ENCODE measurements around the gene AMMECR1.

Gene AMMECR1

DNA sequence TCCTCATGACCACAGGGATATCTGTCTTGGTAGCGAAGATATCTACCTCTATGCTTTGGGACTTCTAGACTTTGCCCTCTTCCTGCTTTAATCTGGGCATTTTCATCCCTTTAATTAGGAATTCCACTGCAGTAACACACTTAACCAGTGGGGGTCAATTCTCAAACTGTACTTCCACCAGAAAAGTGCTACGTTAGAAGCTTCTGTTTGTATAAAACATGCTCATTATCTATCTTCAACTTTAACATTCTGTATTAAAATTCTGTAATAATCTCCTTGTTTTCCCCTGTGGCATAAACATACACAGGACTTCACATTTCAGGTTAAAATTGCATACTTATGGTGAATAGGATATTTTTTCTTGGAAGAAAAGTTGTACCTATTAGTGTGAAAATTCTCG lies 105.6 kb downstream of the AMMECR1 start:
- TF ChIP-seq, protein P1, sequence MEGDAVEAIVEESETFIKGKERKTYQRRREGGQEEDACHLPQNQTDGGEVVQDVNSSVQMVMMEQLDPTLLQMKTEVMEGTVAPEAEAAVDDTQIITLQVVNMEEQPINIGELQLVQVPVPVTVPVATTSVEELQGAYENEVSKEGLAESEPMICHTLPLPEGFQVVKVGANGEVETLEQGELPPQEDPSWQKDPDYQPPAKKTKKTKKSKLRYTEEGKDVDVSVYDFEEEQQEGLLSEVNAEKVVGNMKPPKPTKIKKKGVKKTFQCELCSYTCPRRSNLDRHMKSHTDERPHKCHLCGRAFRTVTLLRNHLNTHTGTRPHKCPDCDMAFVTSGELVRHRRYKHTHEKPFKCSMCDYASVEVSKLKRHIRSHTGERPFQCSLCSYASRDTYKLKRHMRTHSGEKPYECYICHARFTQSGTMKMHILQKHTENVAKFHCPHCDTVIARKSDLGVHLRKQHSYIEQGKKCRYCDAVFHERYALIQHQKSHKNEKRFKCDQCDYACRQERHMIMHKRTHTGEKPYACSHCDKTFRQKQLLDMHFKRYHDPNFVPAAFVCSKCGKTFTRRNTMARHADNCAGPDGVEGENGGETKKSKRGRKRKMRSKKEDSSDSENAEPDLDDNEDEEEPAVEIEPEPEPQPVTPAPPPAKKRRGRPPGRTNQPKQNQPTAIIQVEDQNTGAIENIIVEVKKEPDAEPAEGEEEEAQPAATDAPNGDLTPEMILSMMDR (IDR thresholded peaks at IDR 0.05; ENCODE audit: extremely low read depth, missing control alignments): no peak
- DNase-seq (ENCODE audit: low spot score): no peak

DNA sequence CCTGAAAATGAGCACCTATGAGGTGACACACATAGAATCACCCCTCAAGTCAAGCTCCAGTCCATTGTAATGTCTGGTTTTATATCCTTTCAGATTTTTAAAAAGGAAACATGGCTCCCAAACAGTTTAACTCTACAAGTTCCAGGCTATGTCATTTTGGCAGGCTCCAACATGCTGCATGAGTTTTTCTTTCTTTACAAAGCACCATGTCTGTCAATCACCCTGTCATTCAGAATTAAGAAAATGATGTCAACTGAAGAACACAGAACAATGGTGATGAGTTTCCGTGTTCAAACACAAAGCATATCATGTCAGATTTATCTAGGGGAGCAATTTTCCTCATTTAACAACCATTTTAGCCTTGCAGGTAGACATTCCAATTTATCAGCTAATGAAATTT lies 106.5 kb downstream of the AMMECR1 start:
- TF ChIP-seq, protein P1 (IDR thresholded peaks at IDR 0.05; ENCODE audit: extremely low read depth, missing control alignments): no peak
- DNase-seq (ENCODE audit: low spot score): no peak

DNA sequence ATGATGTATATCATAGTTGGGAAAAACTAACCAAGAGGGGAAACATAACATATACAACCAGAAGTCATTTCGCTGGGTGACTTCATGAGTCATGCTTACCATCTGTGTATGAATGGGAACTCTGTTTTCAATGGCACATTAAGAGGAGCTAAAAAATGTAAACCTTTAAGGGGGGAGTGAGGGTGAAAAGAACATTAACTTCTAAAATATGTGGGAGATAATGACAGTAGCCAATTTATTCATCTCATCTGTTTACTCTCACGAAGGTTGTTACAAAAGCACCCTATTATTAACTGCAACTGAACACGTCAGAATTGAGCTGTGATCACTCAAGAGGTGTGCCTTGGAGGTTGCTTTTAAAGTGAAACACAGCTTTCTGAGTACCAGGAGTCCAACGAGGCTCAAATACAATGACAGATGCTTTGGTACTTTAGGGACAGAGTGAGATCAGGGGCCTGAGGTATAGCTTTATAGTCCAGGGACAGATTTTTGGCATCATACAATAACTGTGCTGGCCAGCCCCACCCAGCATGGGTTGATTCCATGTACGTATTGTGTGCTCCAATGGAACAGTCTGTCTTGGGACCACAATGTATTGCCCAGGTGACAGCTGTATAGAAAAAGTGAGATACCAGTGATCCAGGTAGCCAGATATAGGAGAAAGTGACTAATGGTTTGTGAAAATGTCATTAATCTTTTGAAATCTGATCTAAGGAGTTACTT lies 107.3 kb downstream of the AMMECR1 start:
- TF ChIP-seq, protein P1 (IDR thresholded peaks at IDR 0.05; ENCODE audit: extremely low read depth, missing control alignments): no peak
- DNase-seq (ENCODE audit: low spot score): no peak

DNA sequence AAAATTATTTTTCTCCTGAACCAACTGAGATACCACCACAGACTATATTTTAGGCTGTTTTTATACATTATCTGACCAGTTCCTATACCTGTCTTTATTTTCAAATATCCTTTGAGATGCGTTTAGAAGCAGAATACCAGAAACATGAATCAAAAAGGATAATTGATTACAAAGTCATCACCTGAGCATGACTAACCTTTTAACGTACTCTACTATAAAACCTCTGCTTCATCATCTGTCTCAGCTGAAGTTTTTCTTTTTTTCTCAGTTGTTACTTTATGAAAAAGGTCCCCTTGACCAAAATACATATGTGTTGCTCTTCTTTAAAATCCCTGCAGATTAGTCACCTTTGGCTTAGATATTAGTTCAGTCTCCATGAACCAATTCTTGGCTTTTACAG lies 109.8 kb downstream of the AMMECR1 start:
- TF ChIP-seq, protein P1 (IDR thresholded peaks at IDR 0.05; ENCODE audit: extremely low read depth, missing control alignments): no peak
- DNase-seq (ENCODE audit: low spot score): no peak

- no peak for DNase-seq (ENCODE audit: low spot score)
- TF ChIP-seq, protein P1 (IDR thresholded peaks at IDR 0.05; ENCODE audit: extremely low read depth, missing control alignments): no peak
Observed at GRCh38 chrX:110204986-110205385, 112.9 kb downstream of the AMMECR1 start.

DNA sequence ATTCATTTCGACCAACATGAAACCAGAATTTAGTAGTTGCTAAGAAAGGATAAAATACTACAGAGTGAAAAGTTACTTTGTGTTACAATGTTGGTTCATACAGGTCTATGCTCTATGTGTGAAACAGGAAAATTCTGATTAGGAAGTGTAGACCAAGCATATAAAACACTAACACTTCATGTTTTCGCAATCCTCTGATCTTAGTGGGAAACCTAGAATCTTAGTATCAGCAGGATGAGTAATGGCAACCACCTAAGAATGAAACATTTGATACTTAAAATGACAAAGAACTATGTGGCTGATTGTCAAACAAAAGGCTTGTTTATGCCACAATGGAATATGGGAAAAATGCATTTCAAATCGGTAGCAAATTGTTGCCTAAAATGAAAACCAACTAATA lies 116.1 kb downstream of the AMMECR1 start:
- DNase-seq (ENCODE audit: low spot score): no peak
- TF ChIP-seq, protein P1 (IDR thresholded peaks at IDR 0.05; ENCODE audit: extremely low read depth, missing control alignments): no peak

DNA sequence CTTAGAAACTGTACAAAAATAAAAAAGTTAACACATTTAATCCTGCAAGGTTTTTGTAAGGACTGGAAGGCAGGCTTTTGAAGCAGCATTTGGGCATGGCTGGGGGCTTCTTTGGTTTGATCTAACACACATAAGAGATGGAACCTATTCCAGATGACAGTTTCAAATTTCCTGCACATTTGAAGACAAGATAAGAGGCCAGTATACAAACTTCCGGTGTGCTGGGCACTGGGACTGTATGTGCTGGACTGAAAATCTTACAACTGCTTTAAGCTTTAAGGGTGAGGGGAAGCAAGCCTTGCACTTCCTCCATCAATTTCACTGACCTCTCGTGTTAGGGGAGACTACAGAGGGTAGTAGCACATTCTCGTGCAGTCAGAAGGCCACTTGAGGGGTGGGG lies 122.9 kb downstream of the AMMECR1 start:
- TF ChIP-seq, protein P1 (IDR thresholded peaks at IDR 0.05; ENCODE audit: extremely low read depth, missing control alignments): no peak
- no peak for DNase-seq (ENCODE audit: low spot score)
